Measurements from ENCODE around the gene TMEM222. TPM values are rescaled to one million over a fixed set of nuclear protein-coding genes. Genes with fewer than 3 reads are reported as not detected.

The TMEM222 gene
- total and polyA plus RNA-seq, 10 of the 15 experiments (the other 5 are each of a cell fraction or from before 2014, with no cell fraction given) = 3.8 to 43.5 (median 35.4) TPM

DNA sequence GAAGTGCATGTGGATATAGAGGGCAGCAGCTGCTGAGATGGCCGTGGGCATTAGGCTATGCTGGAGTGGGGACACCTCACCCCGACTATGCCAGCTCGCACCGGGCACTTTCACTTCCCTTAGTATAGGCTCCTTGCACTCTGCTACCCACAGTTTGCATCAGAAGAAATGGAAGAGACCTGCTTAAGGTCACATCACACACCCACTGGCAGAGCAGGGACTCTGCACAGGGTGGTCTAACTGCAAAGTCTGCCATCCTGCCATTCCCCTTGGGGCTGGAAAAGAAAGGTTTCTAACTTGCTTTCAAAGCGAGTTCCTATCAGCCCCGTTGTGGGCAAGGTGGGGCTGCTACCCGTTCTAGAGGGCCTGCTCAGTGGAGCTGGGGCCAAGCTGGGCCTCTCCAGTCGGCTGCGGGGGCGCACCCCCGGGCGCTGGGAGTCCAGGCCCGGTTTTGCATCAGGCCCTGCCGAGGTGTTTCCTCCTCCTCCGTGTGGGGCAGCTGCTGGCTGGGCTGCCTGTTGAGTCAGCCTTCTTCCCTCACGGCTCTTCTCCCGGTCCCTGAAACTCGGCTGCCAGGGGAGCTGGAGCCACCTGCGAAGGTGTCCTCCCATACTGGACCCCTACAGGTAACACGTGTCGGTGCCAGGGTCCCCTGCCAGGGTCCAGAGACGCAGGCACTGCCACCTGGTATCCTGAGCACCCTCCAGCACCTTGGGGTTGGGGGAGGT is 19.7 kb downstream of the TMEM222 start, which contains the start of gene SYTL1 (continued):
- TF ChIP-seq, protein P1, sequence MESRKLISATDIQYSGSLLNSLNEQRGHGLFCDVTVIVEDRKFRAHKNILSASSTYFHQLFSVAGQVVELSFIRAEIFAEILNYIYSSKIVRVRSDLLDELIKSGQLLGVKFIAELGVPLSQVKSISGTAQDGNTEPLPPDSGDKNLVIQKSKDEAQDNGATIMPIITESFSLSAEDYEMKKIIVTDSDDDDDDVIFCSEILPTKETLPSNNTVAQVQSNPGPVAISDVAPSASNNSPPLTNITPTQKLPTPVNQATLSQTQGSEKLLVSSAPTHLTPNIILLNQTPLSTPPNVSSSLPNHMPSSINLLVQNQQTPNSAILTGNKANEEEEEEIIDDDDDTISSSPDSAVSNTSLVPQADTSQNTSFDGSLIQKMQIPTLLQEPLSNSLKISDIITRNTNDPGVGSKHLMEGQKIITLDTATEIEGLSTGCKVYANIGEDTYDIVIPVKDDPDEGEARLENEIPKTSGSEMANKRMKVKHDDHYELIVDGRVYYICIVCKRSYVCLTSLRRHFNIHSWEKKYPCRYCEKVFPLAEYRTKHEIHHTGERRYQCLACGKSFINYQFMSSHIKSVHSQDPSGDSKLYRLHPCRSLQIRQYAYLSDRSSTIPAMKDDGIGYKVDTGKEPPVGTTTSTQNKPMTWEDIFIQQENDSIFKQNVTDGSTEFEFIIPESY (IDR thresholded peaks at IDR 0.05) = no peak
- TF ChIP-seq IKZF1 (conservative IDR thresholded peaks at IDR 0.05) (peak; percentile 64; the same call in 1 of the 2 replicates), MYB (IDR thresholded peaks at IDR 0.05; ENCODE audit: borderline replicate concordance, low read depth, low read length) (0 out of 2 replicates have a peak, but pooled peaks have one; percentile 18), BHLHE40 (IDR thresholded peaks at IDR 0.05; ENCODE audit: borderline replicate concordance in 1 of 2, low read depth in 2 of 2, low read length in 1 of 2) (peak; percentile 18 to 39; a peak in 1 of 4 replicates), PAX8 (IDR thresholded peaks at IDR 0.05) (no peak), MEF2B (IDR thresholded peaks at IDR 0.05; ENCODE audit: partially characterized antibody, poor library complexity, severe bottlenecking) (peak; percentile 19), ETV6 (conservative IDR thresholded peaks at IDR 0.05 in 1 of 2, IDR thresholded peaks at IDR 0.05 in 1 of 2; ENCODE audit: borderline replicate concordance in 1 of 2, low read depth in 1 of 2) (0 out of 4 replicates have a peak, but pooled peaks of 1 of the 2 experiments have one; percentile 10), EGR1 (IDR thresholded peaks at IDR 0.05; ENCODE audit: borderline replicate concordance in 1 of 2, low read depth in 2 of 2, low read length in 2 of 2) (peak in 1 of 2 experiments; percentile 99; a peak in 2 of 3 replicates)
- TF ChIP-seq, protein P2, sequence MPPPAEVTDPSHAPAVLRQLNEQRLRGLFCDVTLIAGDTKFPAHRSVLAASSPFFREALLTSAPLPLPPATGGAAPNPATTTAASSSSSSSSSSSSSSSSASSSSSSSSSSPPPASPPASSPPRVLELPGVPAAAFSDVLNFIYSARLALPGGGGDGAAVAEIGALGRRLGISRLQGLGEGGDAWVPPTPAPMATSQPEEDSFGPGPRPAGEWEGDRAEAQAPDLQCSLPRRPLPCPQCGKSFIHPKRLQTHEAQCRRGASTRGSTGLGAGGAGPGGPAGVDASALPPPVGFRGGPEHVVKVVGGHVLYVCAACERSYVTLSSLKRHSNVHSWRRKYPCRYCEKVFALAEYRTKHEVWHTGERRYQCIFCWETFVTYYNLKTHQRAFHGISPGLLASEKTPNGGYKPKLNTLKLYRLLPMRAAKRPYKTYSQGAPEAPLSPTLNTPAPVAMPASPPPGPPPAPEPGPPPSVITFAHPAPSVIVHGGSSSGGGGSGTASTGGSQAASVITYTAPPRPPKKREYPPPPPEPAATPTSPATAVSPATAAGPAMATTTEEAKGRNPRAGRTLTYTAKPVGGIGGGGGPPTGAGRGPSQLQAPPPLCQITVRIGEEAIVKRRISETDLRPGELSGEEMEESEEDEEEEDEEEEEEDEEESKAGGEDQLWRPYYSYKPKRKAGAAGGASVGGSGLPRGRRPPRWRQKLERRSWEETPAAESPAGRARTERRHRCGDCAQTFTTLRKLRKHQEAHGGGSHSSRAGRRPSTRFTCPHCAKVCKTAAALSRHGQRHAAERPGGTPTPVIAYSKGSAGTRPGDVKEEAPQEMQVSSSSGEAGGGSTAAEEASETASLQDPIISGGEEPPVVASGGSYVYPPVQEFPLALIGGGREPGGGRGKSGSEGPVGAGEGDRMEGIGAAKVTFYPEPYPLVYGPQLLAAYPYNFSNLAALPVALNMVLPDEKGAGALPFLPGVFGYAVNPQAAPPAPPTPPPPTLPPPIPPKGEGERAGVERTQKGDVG (CRISPR knock-in tag; IDR thresholded peaks at IDR 0.05) = no peak
- TF ChIP-seq, protein P3, sequence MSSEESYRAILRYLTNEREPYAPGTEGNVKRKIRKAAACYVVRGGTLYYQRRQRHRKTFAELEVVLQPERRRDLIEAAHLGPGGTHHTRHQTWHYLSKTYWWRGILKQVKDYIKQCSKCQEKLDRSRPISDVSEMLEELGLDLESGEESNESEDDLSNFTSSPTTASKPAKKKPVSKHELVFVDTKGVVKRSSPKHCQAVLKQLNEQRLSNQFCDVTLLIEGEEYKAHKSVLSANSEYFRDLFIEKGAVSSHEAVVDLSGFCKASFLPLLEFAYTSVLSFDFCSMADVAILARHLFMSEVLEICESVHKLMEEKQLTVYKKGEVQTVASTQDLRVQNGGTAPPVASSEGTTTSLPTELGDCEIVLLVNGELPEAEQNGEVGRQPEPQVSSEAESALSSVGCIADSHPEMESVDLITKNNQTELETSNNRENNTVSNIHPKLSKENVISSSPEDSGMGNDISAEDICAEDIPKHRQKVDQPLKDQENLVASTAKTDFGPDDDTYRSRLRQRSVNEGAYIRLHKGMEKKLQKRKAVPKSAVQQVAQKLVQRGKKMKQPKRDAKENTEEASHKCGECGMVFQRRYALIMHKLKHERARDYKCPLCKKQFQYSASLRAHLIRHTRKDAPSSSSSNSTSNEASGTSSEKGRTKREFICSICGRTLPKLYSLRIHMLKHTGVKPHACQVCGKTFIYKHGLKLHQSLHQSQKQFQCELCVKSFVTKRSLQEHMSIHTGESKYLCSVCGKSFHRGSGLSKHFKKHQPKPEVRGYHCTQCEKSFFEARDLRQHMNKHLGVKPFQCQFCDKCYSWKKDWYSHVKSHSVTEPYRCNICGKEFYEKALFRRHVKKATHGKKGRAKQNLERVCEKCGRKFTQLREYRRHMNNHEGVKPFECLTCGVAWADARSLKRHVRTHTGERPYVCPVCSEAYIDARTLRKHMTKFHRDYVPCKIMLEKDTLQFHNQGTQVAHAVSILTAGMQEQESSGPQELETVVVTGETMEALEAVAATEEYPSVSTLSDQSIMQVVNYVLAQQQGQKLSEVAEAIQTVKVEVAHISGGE (CRISPR knock-in tag; IDR thresholded peaks at IDR 0.05) = no peak
- TF ChIP-seq, protein P4, sequence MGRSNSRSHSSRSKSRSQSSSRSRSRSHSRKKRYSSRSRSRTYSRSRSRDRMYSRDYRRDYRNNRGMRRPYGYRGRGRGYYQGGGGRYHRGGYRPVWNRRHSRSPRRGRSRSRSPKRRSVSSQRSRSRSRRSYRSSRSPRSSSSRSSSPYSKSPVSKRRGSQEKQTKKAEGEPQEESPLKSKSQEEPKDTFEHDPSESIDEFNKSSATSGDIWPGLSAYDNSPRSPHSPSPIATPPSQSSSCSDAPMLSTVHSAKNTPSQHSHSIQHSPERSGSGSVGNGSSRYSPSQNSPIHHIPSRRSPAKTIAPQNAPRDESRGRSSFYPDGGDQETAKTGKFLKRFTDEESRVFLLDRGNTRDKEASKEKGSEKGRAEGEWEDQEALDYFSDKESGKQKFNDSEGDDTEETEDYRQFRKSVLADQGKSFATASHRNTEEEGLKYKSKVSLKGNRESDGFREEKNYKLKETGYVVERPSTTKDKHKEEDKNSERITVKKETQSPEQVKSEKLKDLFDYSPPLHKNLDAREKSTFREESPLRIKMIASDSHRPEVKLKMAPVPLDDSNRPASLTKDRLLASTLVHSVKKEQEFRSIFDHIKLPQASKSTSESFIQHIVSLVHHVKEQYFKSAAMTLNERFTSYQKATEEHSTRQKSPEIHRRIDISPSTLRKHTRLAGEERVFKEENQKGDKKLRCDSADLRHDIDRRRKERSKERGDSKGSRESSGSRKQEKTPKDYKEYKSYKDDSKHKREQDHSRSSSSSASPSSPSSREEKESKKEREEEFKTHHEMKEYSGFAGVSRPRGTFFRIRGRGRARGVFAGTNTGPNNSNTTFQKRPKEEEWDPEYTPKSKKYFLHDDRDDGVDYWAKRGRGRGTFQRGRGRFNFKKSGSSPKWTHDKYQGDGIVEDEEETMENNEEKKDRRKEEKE (IDR thresholded peaks at IDR 0.05) = no peak

Data from GM12878 (cell line).